ENCODE results near the gene C10orf90.

The C10orf90 gene

GRCh38 chr10:126511917-126512479 lies 158.5 kb downstream of the C10orf90 start:
- ChIA-PET CTCF (interaction anchor here (0.7 to 2.6 kb wide), 3 partner anchors 8 to 401 kb away, joined by 3 to 13 read pairs (median 5); no protein-coding TSS in a partner anchor), POLR2A (no interaction called here)
- TF ChIP-seq FOXK2 (IDR thresholded peaks at IDR 0.05) (no peak), SP1 (IDR thresholded peaks at IDR 0.05) (no peak), BHLHE40 (IDR thresholded peaks at IDR 0.05; ENCODE audit: borderline replicate concordance) (no peak), FOXA1 (IDR thresholded peaks at IDR 0.05) (no peak), ZNF384 (IDR thresholded peaks at IDR 0.05) (no peak), ARNT (IDR thresholded peaks at IDR 0.05) (no peak), TARDBP (IDR thresholded peaks at IDR 0.05) (no peak), PKNOX1 (IDR thresholded peaks at IDR 0.05) (no peak), SUZ12 (IDR thresholded peaks at IDR 0.05) (no peak), ELF4 (IDR thresholded peaks at IDR 0.05) (no peak), L3MBTL2 (conservative IDR thresholded peaks at IDR 0.05) (no peak), LEF1 (IDR thresholded peaks at IDR 0.05; ENCODE audit: borderline replicate concordance) (no peak), HDGF (IDR thresholded peaks at IDR 0.05; ENCODE audit: borderline replicate concordance) (no peak)

GRCh38 chr10:126509182-126509581 lies 161.3 kb downstream of the C10orf90 start:
- ChIA-PET CTCF (no interaction called here), POLR2A (no interaction called here)
- no peak for TF ChIP-seq CTBP1 (IDR thresholded peaks at IDR 0.05; ENCODE audit: borderline replicate concordance)
- no peak for TF ChIP-seq ZNF384 (IDR thresholded peaks at IDR 0.05)
- TF ChIP-seq ARNT (IDR thresholded peaks at IDR 0.05) = no peak
- TF ChIP-seq HDGF (IDR thresholded peaks at IDR 0.05; ENCODE audit: borderline replicate concordance) = no peak
- TF ChIP-seq FOXA1 (IDR thresholded peaks at IDR 0.05) = no peak
- TF ChIP-seq NFRKB (IDR thresholded peaks at IDR 0.05) = no peak
- DNase-seq (ENCODE audit: extremely low spot score) = no peak

More at GRCh38 chr10:126511917-126512479, 158.5 kb downstream of the C10orf90 start:
- DNase-seq (ENCODE audit: extremely low spot score) = no peak

- DNase-seq (ENCODE audit: extremely low spot score) = no peak
- ChIA-PET POLR2A (no interaction called here), CTCF (no interaction called here)
- TF ChIP-seq TARDBP (IDR thresholded peaks at IDR 0.05) (no peak), ARNT (IDR thresholded peaks at IDR 0.05) (no peak), ELF4 (IDR thresholded peaks at IDR 0.05) (no peak), SUZ12 (IDR thresholded peaks at IDR 0.05) (no peak), NFRKB (IDR thresholded peaks at IDR 0.05) (no peak), BHLHE40 (IDR thresholded peaks at IDR 0.05; ENCODE audit: borderline replicate concordance) (no peak), FOXA1 (IDR thresholded peaks at IDR 0.05) (no peak), FOXK2 (IDR thresholded peaks at IDR 0.05) (no peak)
Measured at GRCh38 chr10:126508535-126509040, 161.9 kb downstream of the C10orf90 start.

- DNase-seq (ENCODE audit: extremely low spot score) = no peak
- ChIA-PET CTCF (interaction anchor here (0.6 kb wide), 1 partner anchor 203 kb away, joined by 3 read pairs; no protein-coding TSS in a partner anchor), POLR2A (no interaction called here)
- TF ChIP-seq SP1 (IDR thresholded peaks at IDR 0.05) (no peak), ZNF384 (IDR thresholded peaks at IDR 0.05) (no peak), BHLHE40 (IDR thresholded peaks at IDR 0.05; ENCODE audit: borderline replicate concordance) (no peak), PKNOX1 (IDR thresholded peaks at IDR 0.05) (no peak), FOXA1 (IDR thresholded peaks at IDR 0.05) (no peak), HDGF (IDR thresholded peaks at IDR 0.05; ENCODE audit: borderline replicate concordance) (no peak), CTBP1 (IDR thresholded peaks at IDR 0.05; ENCODE audit: borderline replicate concordance) (no peak), FOXK2 (IDR thresholded peaks at IDR 0.05) (no peak), LEF1 (IDR thresholded peaks at IDR 0.05; ENCODE audit: borderline replicate concordance) (no peak), ARNT (IDR thresholded peaks at IDR 0.05) (no peak), ELF4 (IDR thresholded peaks at IDR 0.05) (no peak)
Measured at GRCh38 chr10:126504761-126505112, 165.8 kb downstream of the C10orf90 start.

GRCh38 chr10:126504063-126504760 lies 166.3 kb downstream of the C10orf90 start:
- DNase-seq (ENCODE audit: extremely low spot score) = peak; percentile 79
- CTCF ChIA-PET = interaction anchor here (0.6 to 1.9 kb wide), 8 partner anchors 9 to 569 kb away, joined by 3 to 13 read pairs (median 4); no protein-coding TSS in a partner anchor
- POLR2A ChIA-PET = no interaction called here

GRCh38 chr10:126503392-126504062 lies 167.0 kb downstream of the C10orf90 start:
- TF ChIP-seq TARDBP (IDR thresholded peaks at IDR 0.05) = no peak
- no peak for TF ChIP-seq SUZ12 (IDR thresholded peaks at IDR 0.05)
- TF ChIP-seq PKNOX1 (IDR thresholded peaks at IDR 0.05) = no peak
- no peak for TF ChIP-seq HDGF (IDR thresholded peaks at IDR 0.05; ENCODE audit: borderline replicate concordance)
- TF ChIP-seq FOXM1 (IDR thresholded peaks at IDR 0.05; ENCODE audit: borderline replicate concordance) = no peak
- POLR2A ChIA-PET = no interaction called here
- CTCF ChIA-PET = interaction anchor here (0.6 to 1.9 kb wide), 8 partner anchors 10 to 568 kb away, joined by 3 to 13 read pairs (median 4); no protein-coding TSS in a partner anchor
- DNase-seq (ENCODE audit: extremely low spot score) = no peak

More at GRCh38 chr10:126504063-126504760, 166.3 kb downstream of the C10orf90 start:
- TF ChIP-seq HDGF (IDR thresholded peaks at IDR 0.05; ENCODE audit: borderline replicate concordance) (no peak), PKNOX1 (IDR thresholded peaks at IDR 0.05) (peak; percentile 85)

All from HEK293T (cell line).